ENCODE data around the gene SLC35E1.

The SLC35E1 gene

GRCh38 chr19:16598848-16599247 lies 26.6 kb upstream of the SLC35E1 start:
- in situ Hi-C loops (cut with MboI; ENCODE audit: low sequenced_read_pairs) = no loop called here

- in situ Hi-C loops (cut with MboI; ENCODE audit: low sequenced_read_pairs) = no loop called here
Measured at GRCh38 chr19:16596399-16596798, 24.2 kb upstream of the SLC35E1 start.

- in situ Hi-C loops (cut with MboI; ENCODE audit: low sequenced_read_pairs) = no loop called here
Measured at GRCh38 chr19:16595097-16595496, 22.9 kb upstream of the SLC35E1 start.

- in situ Hi-C loops (cut with MboI; ENCODE audit: low sequenced_read_pairs) = no loop called here
Measured at GRCh38 chr19:16594681-16595091, 22.5 kb upstream of the SLC35E1 start.

GRCh38 chr19:16594131-16594586 lies 21.9 kb upstream of the SLC35E1 start:
- in situ Hi-C loops (cut with MboI; ENCODE audit: low sequenced_read_pairs) = no loop called here

- in situ Hi-C loops (cut with MboI; ENCODE audit: low sequenced_read_pairs) = no loop called here
Measured at GRCh38 chr19:16593181-16593580, 21.0 kb upstream of the SLC35E1 start.

- in situ Hi-C loops (cut with MboI; ENCODE audit: low sequenced_read_pairs) = no loop called here
Measured at GRCh38 chr19:16591803-16592556, 19.8 kb upstream of the SLC35E1 start.

GRCh38 chr19:16590876-16591802 lies 18.9 kb upstream of the SLC35E1 start:
- in situ Hi-C loops (cut with MboI; ENCODE audit: low sequenced_read_pairs) = no loop called here

GRCh38 chr19:16589917-16590316 lies 17.7 kb upstream of the SLC35E1 start:
- in situ Hi-C loops (cut with MboI; ENCODE audit: low sequenced_read_pairs) = no loop called here

GRCh38 chr19:16588824-16589577 lies 16.8 kb upstream of the SLC35E1 start:
- in situ Hi-C loops (cut with MboI; ENCODE audit: low sequenced_read_pairs) = no loop called here

GRCh38 chr19:16587833-16588823 lies 15.9 kb upstream of the SLC35E1 start:
- in situ Hi-C loops (cut with MboI; ENCODE audit: low sequenced_read_pairs) = no loop called here

GRCh38 chr19:16586991-16587832 lies 15.0 kb upstream of the SLC35E1 start:
- in situ Hi-C loops (cut with MboI; ENCODE audit: low sequenced_read_pairs) = no loop called here

- in situ Hi-C loops (cut with MboI; ENCODE audit: low sequenced_read_pairs) = no loop called here
Measured at GRCh38 chr19:16586477-16586871, 14.3 kb upstream of the SLC35E1 start.

GRCh38 chr19:16585808-16586476 lies 13.7 kb upstream of the SLC35E1 start:
- in situ Hi-C loops (cut with MboI; ENCODE audit: low sequenced_read_pairs) = no loop called here

GRCh38 chr19:16585094-16585801 lies 13.0 kb upstream of the SLC35E1 start:
- in situ Hi-C loops (cut with MboI; ENCODE audit: low sequenced_read_pairs) = no loop called here

- in situ Hi-C loops (cut with MboI; ENCODE audit: low sequenced_read_pairs) = no loop called here
Measured at GRCh38 chr19:16584248-16585093, 12.3 kb upstream of the SLC35E1 start.

Data from HL-60/S4 treated with retinoic acid at 250 ng/mL for 4 days and 3 days (cell line).